Thyroid gland (tissue), 4 donors: ENCODE data around the gene OR4D5. TPM values are rescaled to one million over a fixed set of nuclear protein-coding genes. Genes with fewer than 3 reads are reported as not detected.

Experiments used
- DNase-seq, 2 donors: peaks; one replicate each; pipeline ENCODE4 v3.0.0-alpha.2; 2019
- H3K27ac ChIP-seq, 3 donors: fragments of 200-600 bp; sonication (generic); 1 replicate in 2 of 3; 2 replicates in 1 of 3; pipeline ENCODE4 v1.5.1; 2016 to 2019; ENCODE audit warnings: mild to moderate bottlenecking in 1 of 3, moderate library complexity in 1 of 3
- H3K27me3 ChIP-seq: fragments of 200-600 bp; sonication (generic); one replicate; pipeline ENCODE4 v1.5.1; 2019
- H3K36me3 ChIP-seq, 2 donors: fragments of 200-600 bp; sonication (generic); one replicate each; pipeline ENCODE4 v1.5.1; 2016 to 2019
- H3K4me1 ChIP-seq, 2 donors: fragments of 200-600 bp; sonication (generic); one replicate each; pipeline ENCODE4 v1.5.1; 2017 to 2019
- H3K4me3 ChIP-seq, 3 donors: fragments of 200-600 bp; sonication (generic); replicated peaks in 1 of 3; 1 replicate in 2 of 3; 2 replicates in 1 of 3; pipeline ENCODE4 v1.5.1; 2016; ENCODE audit warnings: mild to moderate bottlenecking in 1 of 3
- H3K9me3 ChIP-seq: fragments of 200-600 bp; sonication (generic); one replicate; pipeline ENCODE4 v1.5.1; 2017
- CTCF ChIP-seq, 6 experiments: fragments of 200-600 bp in 3 of 6; fragments of 450-650 bp in 3 of 6; sonication (generic) in 3 of 6; IDR thresholded peaks; one replicate each; pipeline ENCODE4 v1.5.1; 2016 to 2019; ENCODE audit warnings: antibody characterized with exemption in 6 of 6, mild to moderate bottlenecking in 2 of 6, inconsistent platforms in 1 of 6, moderate library complexity in 1 of 6
- POLR2A ChIP-seq, 2 donors: fragments of 450-650 bp; IDR thresholded peaks; one replicate each; pipeline ENCODE4 v1.6.1; 2017; ENCODE audit warnings: antibody characterized with exemption in 2 of 2, mild to moderate bottlenecking in 2 of 2, moderate library complexity in 1 of 2
- WGBS, 2 donors: methylation state at CpG; one replicate each; pipeline ENCODE4 v1.1.5; 2017; 5-methylcytosine and 5-hydroxymethylcytosine counted together
- intact Hi-C: fragments of 100-400 bp; cut with DNase I; formaldehyde crosslinking; loops from one replicate; pipeline ENCODE4 v1.15.1; 2023
- total RNA-seq, 4 donors: library from RNA; depleted of rRNA; stranded (reverse); fragments of >200 nt; gene quantifications; one replicate each; pipeline ENCODE4 v1.2.3, GENCODE V29; 2016

The OR4D5 gene
- total RNA-seq, 4 donors from 2014 or later, result 1.7 to 2.6 TPM; not detected in 2

- DNase-seq, result no peak
- 79 to 82% methylated on average over 1 of the region's 1 CpG for WGBS, 2 donors
- H3K9me3 ChIP-seq, result no peaks in the 10 kb centered on the region
- no peak overlapping the region for H3K4me3 ChIP-seq
- no peaks in the 10 kb centered on the region for H3K4me1 ChIP-seq
- intact Hi-C loops, result no loop called here
- H3K36me3 ChIP-seq, result no peaks in the 10 kb centered on the region
- H3K27me3 ChIP-seq, result no peaks in the 10 kb centered on the region
- no peak overlapping the region for H3K27ac ChIP-seq
- no peak for TF ChIP-seq POLR2A (IDR thresholded peaks at IDR 0.05)
- TF ChIP-seq CTCF (IDR thresholded peaks at IDR 0.05), result no peak
These were observed 5.7 kb downstream of the OR4D5 start for GRCh38 chr11:123945132-123945531.

- no peaks in the 10 kb centered on the region for H3K9me3 ChIP-seq
- TF ChIP-seq POLR2A (IDR thresholded peaks at IDR 0.05) (no peak), CTCF (IDR thresholded peaks at IDR 0.05) (no peak)
- intact Hi-C loops, result no loop called here
These were observed 17.3 kb downstream of the OR4D5 start for GRCh38 chr11:123956752-123957151.

GRCh38 chr11:123973816-123974215 lies 34.4 kb downstream of the OR4D5 start:
- no peaks in the 10 kb centered on the region for H3K9me3 ChIP-seq
- DNase-seq, result no peak
- TF ChIP-seq POLR2A (IDR thresholded peaks at IDR 0.05) (no peak), CTCF (IDR thresholded peaks at IDR 0.05) (no peak)
- H3K4me1 ChIP-seq, result no peaks in the 10 kb centered on the region
- H3K4me3 ChIP-seq, result no peak overlapping the region
- intact Hi-C loops, result no loop called here
- H3K27ac ChIP-seq, result no peak overlapping the region
- no peaks in the 10 kb centered on the region for H3K36me3 ChIP-seq
- H3K27me3 ChIP-seq, result no peaks in the 10 kb centered on the region
- 81 to 82% methylated on average over 1 of the region's 1 CpG for WGBS, 2 donors

More at GRCh38 chr11:123956752-123957151, 17.3 kb downstream of the OR4D5 start:
- Histone ChIP-seq H3K36me3 (no peaks in the 10 kb centered on the region), H3K27ac (no peak overlapping the region), H3K4me1 (no peaks in the 10 kb centered on the region), H3K27me3 (no peaks in the 10 kb centered on the region), H3K4me3 (no peak overlapping the region)
- no peak for DNase-seq

GRCh38 chr11:123976770-123977560 lies 37.5 kb downstream of the OR4D5 start:
- Histone ChIP-seq H3K27ac (no peak overlapping the region), H3K36me3 (no peaks in the 10 kb centered on the region), H3K27me3 (no peaks in the 10 kb centered on the region), H3K4me3 (no peak overlapping the region), H3K4me1 (no peaks in the 10 kb centered on the region), H3K9me3 (no peaks in the 10 kb centered on the region)
- TF ChIP-seq CTCF (IDR thresholded peaks at IDR 0.05) (no peak), POLR2A (IDR thresholded peaks at IDR 0.05) (no peak)
- WGBS, 2 donors, result 84 to 91% methylated on average over 18 of the region's 18 CpGs
- DNase-seq, result no peak
- intact Hi-C loops, result no loop called here

GRCh38 chr11:123977731-123978347 lies 38.4 kb downstream of the OR4D5 start, which contains the start of gene OR10S1:
Gene OR10S1, minus strand, starts transcription at chr11:123977781. Its CDS starts 117 bp downstream, at chr11:123977664.
- Histone ChIP-seq H3K4me1 (no peaks in the 10 kb centered on the region), H3K36me3 (no peaks in the 10 kb centered on the region), H3K27ac (no peak within 1 kb of the TSS), H3K9me3 (no peaks in the 10 kb centered on the region), H3K27me3 (no peaks in the 10 kb centered on the region), H3K4me3 (no peak within 1 kb of the TSS)
- DNase-seq, result no peak
- intact Hi-C loops, result no loop called here
- TF ChIP-seq CTCF (IDR thresholded peaks at IDR 0.05), result no peak
- TF ChIP-seq POLR2A (IDR thresholded peaks at IDR 0.05), result no peak
